Measurements from ENCODE around the gene ALKBH7.
"Not testable (repeated sequence)": the region's sequence is repeated elsewhere in the genome, so short reads cannot be mapped to it uniquely, and the experiment has no call there.

Gene ALKBH7

GRCh38 chr19:6334490-6335285 lies 37.9 kb upstream of the ALKBH7 start:
- no peak for DNase-seq (ENCODE audit: low read depth)
- no peak for TF ChIP-seq CTCF (IDR thresholded peaks at IDR 0.05; ENCODE audit: low read depth, low read length)
- no peak for TF ChIP-seq MYC (IDR thresholded peaks at IDR 0.05; ENCODE audit: low read depth, low read length)
- TF ChIP-seq MAX (IDR thresholded peaks at IDR 0.05; ENCODE audit: low read depth, low read length): no peak
- no peak for TF ChIP-seq POLR2A (IDR thresholded peaks at IDR 0.05; ENCODE audit: extremely low read depth, insufficient read length)
- no peak overlapping the region for H3K4me3 ChIP-seq (ENCODE audit: low read depth, low read length)

GRCh38 chr19:6340493-6341201 lies 31.9 kb upstream of the ALKBH7 start:
- TF ChIP-seq MYC (IDR thresholded peaks at IDR 0.05; ENCODE audit: low read depth, low read length) (no peak), POLR2A (IDR thresholded peaks at IDR 0.05; ENCODE audit: extremely low read depth, insufficient read length) (no peak), MAX (IDR thresholded peaks at IDR 0.05; ENCODE audit: low read depth, low read length) (no peak), CTCF (IDR thresholded peaks at IDR 0.05; ENCODE audit: low read depth, low read length) (no peak)
- no peak overlapping the region for H3K4me3 ChIP-seq (ENCODE audit: low read depth, low read length)
- peak; percentile 10 for DNase-seq (ENCODE audit: low read depth)

- TF ChIP-seq MAX (IDR thresholded peaks at IDR 0.05; ENCODE audit: low read depth, low read length): no peak
- TF ChIP-seq MYC (IDR thresholded peaks at IDR 0.05; ENCODE audit: low read depth, low read length): no peak
- TF ChIP-seq POLR2A (IDR thresholded peaks at IDR 0.05; ENCODE audit: extremely low read depth, insufficient read length): no peak
- no peak for TF ChIP-seq CTCF (IDR thresholded peaks at IDR 0.05; ENCODE audit: low read depth, low read length)
- DNase-seq (ENCODE audit: low read depth): peak; percentile 7
- no peak overlapping the region for H3K4me3 ChIP-seq (ENCODE audit: low read depth, low read length)
Observed at GRCh38 chr19:6343462-6343861, 29.1 kb upstream of the ALKBH7 start.

GRCh38 chr19:6349271-6349670 lies 23.3 kb upstream of the ALKBH7 start:
- not testable (repeated sequence) for H3K4me3 ChIP-seq (ENCODE audit: low read depth, low read length); DNase-seq (ENCODE audit: low read depth)

- no peak for TF ChIP-seq CTCF (IDR thresholded peaks at IDR 0.05; ENCODE audit: low read depth, low read length)
- TF ChIP-seq POLR2A (IDR thresholded peaks at IDR 0.05; ENCODE audit: extremely low read depth, insufficient read length): no peak
- no peak for TF ChIP-seq MAX (IDR thresholded peaks at IDR 0.05; ENCODE audit: low read depth, low read length)
- no peak for TF ChIP-seq MYC (IDR thresholded peaks at IDR 0.05; ENCODE audit: low read depth, low read length)
- H3K4me3 ChIP-seq (ENCODE audit: low read depth, low read length): no peak overlapping the region
- DNase-seq (ENCODE audit: low read depth): no peak
Observed at GRCh38 chr19:6350688-6351087, 21.9 kb upstream of the ALKBH7 start.

- no peak for DNase-seq (ENCODE audit: low read depth)
- no peak overlapping the region for H3K4me3 ChIP-seq (ENCODE audit: low read depth, low read length)
- no peak for TF ChIP-seq MYC (IDR thresholded peaks at IDR 0.05; ENCODE audit: low read depth, low read length)
- TF ChIP-seq CTCF (IDR thresholded peaks at IDR 0.05; ENCODE audit: low read depth, low read length): no peak
- TF ChIP-seq POLR2A (IDR thresholded peaks at IDR 0.05; ENCODE audit: extremely low read depth, insufficient read length): no peak
- no peak for TF ChIP-seq MAX (IDR thresholded peaks at IDR 0.05; ENCODE audit: low read depth, low read length)
Observed at GRCh38 chr19:6352381-6353165, 20.0 kb upstream of the ALKBH7 start.

Data from NB4 (cell line).